ENCODE measurements around the gene ANKZF1. TPM values are rescaled to one million over a fixed set of nuclear protein-coding genes. Genes with fewer than 3 reads are reported as not detected.

The ANKZF1 gene
- total RNA-seq, 1 donor from 2014 or later = 43.8 TPM

DNA sequence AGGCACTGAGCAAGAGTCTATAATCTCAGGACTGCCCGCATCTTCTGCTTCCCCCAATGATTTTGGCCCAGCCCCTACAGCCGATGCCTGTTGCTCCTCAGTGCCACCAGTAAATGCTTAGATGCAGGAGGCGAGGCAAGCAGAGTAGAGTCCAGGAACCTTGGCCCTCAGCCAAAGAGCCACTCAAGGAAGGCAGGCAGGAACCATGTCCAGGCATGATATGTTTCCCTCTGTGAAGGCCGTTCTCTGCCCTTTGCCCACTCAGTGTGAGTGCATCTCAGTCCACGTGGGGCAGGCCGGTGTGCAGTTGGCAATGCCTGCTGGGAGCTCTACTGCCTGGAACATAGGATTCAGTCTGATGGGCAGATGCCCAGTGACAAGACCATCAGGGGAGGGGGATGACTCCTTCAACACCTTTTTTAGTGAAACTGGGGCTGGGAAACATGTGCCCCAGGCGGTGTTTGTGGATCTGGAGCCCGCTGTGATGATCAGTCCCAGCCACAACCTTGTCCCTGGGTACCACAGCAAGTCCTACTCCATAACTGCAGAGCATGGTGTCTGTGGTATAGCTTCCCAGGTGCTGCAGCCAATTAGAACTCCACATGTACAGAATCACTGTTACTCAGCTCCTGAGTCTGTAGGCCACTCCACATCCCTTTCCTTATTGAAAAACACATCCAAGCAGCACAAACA, 39.9 kb downstream of the ANKZF1 start:
- peaks cover 13% of the 10 kb centered on the region for H3K4me1 ChIP-seq (ENCODE audit: insufficient read depth, low read length)
- Mint-ChIP-seq H3K36me3 (ENCODE audit: low read depth, unreplicated experiment) (no peaks in the 10 kb centered on the region), H3K9me3 (ENCODE audit: unreplicated experiment) (no peaks in the 10 kb centered on the region), H3K27me3 (ENCODE audit: low read depth, unreplicated experiment) (peaks cover 23% of the 10 kb centered on the region), H3K4me1 (ENCODE audit: low read depth, unreplicated experiment) (peaks cover 15% of the 10 kb centered on the region), H3K27ac (ENCODE audit: unreplicated experiment) (no peak overlapping the region), H3K4me3 (ENCODE audit: unreplicated experiment) (no peak overlapping the region)
- H3K27me3 ChIP-seq (ENCODE audit: insufficient read depth, low read length) = peaks cover 1% of the 10 kb centered on the region
- DNase-seq (ENCODE audit: low read depth) (no peak), FAIRE-seq (no peak)
- no peaks in the 10 kb centered on the region for H3K36me3 ChIP-seq (ENCODE audit: insufficient read depth, low read length)
- H3K9me3 ChIP-seq (ENCODE audit: insufficient read depth, low read depth, low read length) = no peaks in the 10 kb centered on the region
- H3K9ac ChIP-seq (ENCODE audit: low read length) = no peak overlapping the region
- H3K79me2 ChIP-seq (ENCODE audit: insufficient read depth, low read length) = no peaks in the 10 kb centered on the region
- H3K4me3 ChIP-seq (ENCODE audit: insufficient read depth, low read depth, low read length) = no peak overlapping the region
- no peak overlapping the region for H3K27ac ChIP-seq (ENCODE audit: low read depth, low read length)
- no peak overlapping the region for H2AFZ ChIP-seq (ENCODE audit: low read depth, low read length)
- TF ChIP-seq, protein P1, sequence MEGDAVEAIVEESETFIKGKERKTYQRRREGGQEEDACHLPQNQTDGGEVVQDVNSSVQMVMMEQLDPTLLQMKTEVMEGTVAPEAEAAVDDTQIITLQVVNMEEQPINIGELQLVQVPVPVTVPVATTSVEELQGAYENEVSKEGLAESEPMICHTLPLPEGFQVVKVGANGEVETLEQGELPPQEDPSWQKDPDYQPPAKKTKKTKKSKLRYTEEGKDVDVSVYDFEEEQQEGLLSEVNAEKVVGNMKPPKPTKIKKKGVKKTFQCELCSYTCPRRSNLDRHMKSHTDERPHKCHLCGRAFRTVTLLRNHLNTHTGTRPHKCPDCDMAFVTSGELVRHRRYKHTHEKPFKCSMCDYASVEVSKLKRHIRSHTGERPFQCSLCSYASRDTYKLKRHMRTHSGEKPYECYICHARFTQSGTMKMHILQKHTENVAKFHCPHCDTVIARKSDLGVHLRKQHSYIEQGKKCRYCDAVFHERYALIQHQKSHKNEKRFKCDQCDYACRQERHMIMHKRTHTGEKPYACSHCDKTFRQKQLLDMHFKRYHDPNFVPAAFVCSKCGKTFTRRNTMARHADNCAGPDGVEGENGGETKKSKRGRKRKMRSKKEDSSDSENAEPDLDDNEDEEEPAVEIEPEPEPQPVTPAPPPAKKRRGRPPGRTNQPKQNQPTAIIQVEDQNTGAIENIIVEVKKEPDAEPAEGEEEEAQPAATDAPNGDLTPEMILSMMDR (IDR thresholded peaks at IDR 0.05; ENCODE audit: insufficient read depth, low read depth, low read length) = no peak
- TF ChIP-seq EZH2 (IDR thresholded peaks at IDR 0.05; ENCODE audit: insufficient read depth, low read length) = no peak
- no peaks in the 10 kb centered on the region for H4K20me1 ChIP-seq (ENCODE audit: insufficient read depth, low read length)
- no peak overlapping the region for H3K4me2 ChIP-seq (ENCODE audit: low read length)

DNA sequence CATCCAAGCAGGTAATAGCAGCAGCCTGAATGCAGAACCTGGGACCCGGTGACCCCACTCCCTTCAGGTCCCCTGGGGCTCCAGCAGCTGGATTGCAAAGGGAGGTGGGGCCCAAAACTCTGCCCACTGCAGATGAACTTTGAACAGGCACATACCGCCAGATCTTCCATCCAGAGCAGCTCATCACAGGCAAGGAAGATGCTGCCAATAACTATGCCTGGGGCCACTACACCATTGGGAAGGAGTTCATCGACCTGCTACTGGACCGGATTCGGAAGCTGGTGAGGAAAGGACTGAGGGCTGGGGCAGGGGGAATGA, 40.4 kb downstream of the ANKZF1 start:
- Histone ChIP-seq H3K27me3 (ENCODE audit: insufficient read depth, low read length) (no peaks in the 10 kb centered on the region), H2AFZ (ENCODE audit: low read depth, low read length) (no peak overlapping the region), H3K9ac (ENCODE audit: low read length) (no peak overlapping the region), H3K9me3 (ENCODE audit: insufficient read depth, low read depth, low read length) (no peaks in the 10 kb centered on the region), H3K36me3 (ENCODE audit: insufficient read depth, low read length) (no peaks in the 10 kb centered on the region), H3K79me2 (ENCODE audit: insufficient read depth, low read length) (no peaks in the 10 kb centered on the region), H3K27ac (ENCODE audit: low read depth, low read length) (no peak overlapping the region), H3K4me2 (ENCODE audit: low read length) (no peak overlapping the region), H3K4me3 (ENCODE audit: insufficient read depth, low read depth, low read length) (no peak overlapping the region), H4K20me1 (ENCODE audit: insufficient read depth, low read length) (no peaks in the 10 kb centered on the region), H3K4me1 (ENCODE audit: insufficient read depth, low read length) (peaks cover 18% of the 10 kb centered on the region)
- Mint-ChIP-seq H3K27ac (ENCODE audit: unreplicated experiment) (peak overlapping the region; percentile 18), H3K36me3 (ENCODE audit: low read depth, unreplicated experiment) (no peaks in the 10 kb centered on the region), H3K9me3 (ENCODE audit: unreplicated experiment) (no peaks in the 10 kb centered on the region), H3K4me1 (ENCODE audit: low read depth, unreplicated experiment) (peaks cover 20% of the 10 kb centered on the region), H3K27me3 (ENCODE audit: low read depth, unreplicated experiment) (peaks cover 19% of the 10 kb centered on the region), H3K4me3 (ENCODE audit: unreplicated experiment) (no peak overlapping the region)
- no peak for FAIRE-seq
- TF ChIP-seq EZH2 (IDR thresholded peaks at IDR 0.05; ENCODE audit: insufficient read depth, low read length) = no peak
- TF ChIP-seq, protein P1 (IDR thresholded peaks at IDR 0.05; ENCODE audit: insufficient read depth, low read depth, low read length) = no peak
- no peak for DNase-seq (ENCODE audit: low read depth)

DNA sequence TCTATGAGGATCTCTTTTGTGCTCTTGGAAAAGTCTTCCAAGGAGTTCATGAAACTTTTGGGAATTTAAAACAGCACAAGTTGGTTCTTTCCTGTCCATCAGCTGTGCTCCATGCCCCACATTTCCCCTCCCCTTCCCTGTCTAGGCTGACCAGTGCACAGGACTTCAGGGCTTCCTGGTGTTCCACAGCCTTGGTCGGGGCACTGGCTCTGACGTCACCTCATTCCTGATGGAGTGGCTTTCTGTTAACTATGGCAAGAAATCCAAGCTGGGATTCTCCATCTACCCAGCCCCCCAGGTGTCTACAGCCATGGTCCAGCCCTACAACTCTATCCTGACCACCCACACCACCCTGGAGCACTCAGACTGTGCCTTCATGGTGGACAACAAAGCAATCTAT, 41.4 kb downstream of the ANKZF1 start:
- H3K4me3 Mint-ChIP-seq (ENCODE audit: unreplicated experiment) = no peak overlapping the region
- Histone ChIP-seq H2AFZ (ENCODE audit: low read depth, low read length) (no peak overlapping the region), H4K20me1 (ENCODE audit: insufficient read depth, low read length) (no peaks in the 10 kb centered on the region), H3K9ac (ENCODE audit: low read length) (no peak overlapping the region), H3K27ac (ENCODE audit: low read depth, low read length) (no peak overlapping the region), H3K79me2 (ENCODE audit: insufficient read depth, low read length) (no peaks in the 10 kb centered on the region), H3K4me2 (ENCODE audit: low read length) (no peak overlapping the region), H3K9me3 (ENCODE audit: insufficient read depth, low read depth, low read length) (no peaks in the 10 kb centered on the region), H3K36me3 (ENCODE audit: insufficient read depth, low read length) (no peaks in the 10 kb centered on the region), H3K4me3 (ENCODE audit: insufficient read depth, low read depth, low read length) (no peak overlapping the region), H3K27me3 (ENCODE audit: insufficient read depth, low read length) (no peaks in the 10 kb centered on the region), H3K4me1 (ENCODE audit: insufficient read depth, low read length) (peaks cover 18% of the 10 kb centered on the region)
- no peaks in the 10 kb centered on the region for H3K36me3 Mint-ChIP-seq (ENCODE audit: low read depth, unreplicated experiment)
- TF ChIP-seq, protein P1 (IDR thresholded peaks at IDR 0.05; ENCODE audit: insufficient read depth, low read depth, low read length) = no peak
- TF ChIP-seq EZH2 (IDR thresholded peaks at IDR 0.05; ENCODE audit: insufficient read depth, low read length) = no peak
- no peak for DNase-seq (ENCODE audit: low read depth)
- no peaks in the 10 kb centered on the region for H3K9me3 Mint-ChIP-seq (ENCODE audit: unreplicated experiment)
- no peak overlapping the region for H3K27ac Mint-ChIP-seq (ENCODE audit: unreplicated experiment)
- peaks cover 20% of the 10 kb centered on the region for H3K4me1 Mint-ChIP-seq (ENCODE audit: low read depth, unreplicated experiment)
- no peak for FAIRE-seq
- H3K27me3 Mint-ChIP-seq (ENCODE audit: low read depth, unreplicated experiment) = peaks cover 19% of the 10 kb centered on the region

Measured in astrocyte (in vitro differentiated cells and primary cell).